Endothelial cell of hepatic sinusoid (primary cell): ENCODE measurements around the gene SEMA6C.
"Not testable (repeated sequence)": the region's sequence is repeated elsewhere in the genome, so short reads cannot be mapped to it uniquely, and the experiment has no call there.

Experiments
- in situ Hi-C: cut with HindIII; loops from 2 replicates; pipeline ENCODE4 v1.10.0; 2017; ENCODE audit warnings: low sequenced_read_pairs

Gene SEMA6C

GRCh38 chr1:151146412-151147131 lies at the start of gene SEMA6C:
Gene SEMA6C, minus strand, starts transcription at chr1:151146631. Its CDS starts 4,010 bp downstream, at chr1:151142621.
- in situ Hi-C loops, result no loop called here

DNA sequence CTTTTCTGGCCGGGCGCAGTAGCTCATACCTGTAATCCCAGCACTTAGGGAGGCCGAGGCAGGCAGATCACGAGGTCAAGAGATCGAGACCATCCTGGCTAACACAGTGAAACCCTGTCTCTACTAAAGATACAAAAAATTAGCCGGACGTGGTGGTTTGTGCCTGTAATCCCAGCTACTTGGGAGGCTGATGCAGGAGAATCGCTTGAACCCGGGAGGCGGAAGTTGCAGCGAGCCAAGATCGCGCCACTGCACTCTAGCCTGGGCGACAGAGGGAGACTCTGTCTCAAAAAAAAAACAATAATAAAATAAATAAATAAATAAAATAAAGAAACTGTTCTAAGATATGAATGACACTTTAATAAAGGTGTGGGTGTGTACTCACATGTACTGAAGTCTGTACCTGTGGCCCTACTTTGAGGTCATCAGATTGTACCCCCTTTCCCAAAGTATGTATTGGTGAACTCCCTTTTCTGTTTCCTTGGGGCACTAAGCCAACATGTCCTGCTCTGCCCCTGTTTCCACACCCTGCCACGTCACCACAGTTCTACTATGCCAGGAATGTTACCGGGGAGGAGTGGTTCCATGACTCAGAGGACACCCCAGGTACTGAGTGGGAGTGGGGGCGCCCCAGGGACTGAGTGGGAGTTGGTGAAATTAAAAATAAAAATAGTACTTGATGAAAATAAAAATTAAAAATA lies 48.6 kb upstream of the SEMA6C start:
- in situ Hi-C loops, result not testable (repeated sequence)

- in situ Hi-C loops, result no loop called here
Observed at GRCh38 chr1:151193856-151194255, 47.4 kb upstream of the SEMA6C start.

- in situ Hi-C loops, result no loop called here
Observed at GRCh38 chr1:151193304-151193703, 46.9 kb upstream of the SEMA6C start.

DNA sequence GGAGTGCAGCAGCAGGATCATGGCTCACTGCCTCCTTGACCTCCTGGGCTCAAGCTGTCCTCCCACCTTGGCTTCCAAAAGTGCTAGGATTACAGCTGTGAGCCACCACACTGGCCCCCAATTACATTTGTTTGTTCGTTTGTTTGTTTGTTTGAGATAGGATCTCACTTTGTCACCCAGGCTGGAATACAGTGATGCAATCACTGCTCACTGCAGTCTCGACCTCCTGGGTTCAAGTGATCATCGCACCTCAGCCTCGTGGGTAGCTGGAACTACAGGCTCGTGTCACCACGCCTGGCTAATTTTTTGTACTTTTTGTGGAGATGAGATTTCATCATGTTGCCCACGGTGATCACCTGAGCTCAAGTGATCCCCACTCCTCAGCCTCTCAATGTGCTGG lies 45.6 kb upstream of the SEMA6C start:
- in situ Hi-C loops, result no loop called here

DNA sequence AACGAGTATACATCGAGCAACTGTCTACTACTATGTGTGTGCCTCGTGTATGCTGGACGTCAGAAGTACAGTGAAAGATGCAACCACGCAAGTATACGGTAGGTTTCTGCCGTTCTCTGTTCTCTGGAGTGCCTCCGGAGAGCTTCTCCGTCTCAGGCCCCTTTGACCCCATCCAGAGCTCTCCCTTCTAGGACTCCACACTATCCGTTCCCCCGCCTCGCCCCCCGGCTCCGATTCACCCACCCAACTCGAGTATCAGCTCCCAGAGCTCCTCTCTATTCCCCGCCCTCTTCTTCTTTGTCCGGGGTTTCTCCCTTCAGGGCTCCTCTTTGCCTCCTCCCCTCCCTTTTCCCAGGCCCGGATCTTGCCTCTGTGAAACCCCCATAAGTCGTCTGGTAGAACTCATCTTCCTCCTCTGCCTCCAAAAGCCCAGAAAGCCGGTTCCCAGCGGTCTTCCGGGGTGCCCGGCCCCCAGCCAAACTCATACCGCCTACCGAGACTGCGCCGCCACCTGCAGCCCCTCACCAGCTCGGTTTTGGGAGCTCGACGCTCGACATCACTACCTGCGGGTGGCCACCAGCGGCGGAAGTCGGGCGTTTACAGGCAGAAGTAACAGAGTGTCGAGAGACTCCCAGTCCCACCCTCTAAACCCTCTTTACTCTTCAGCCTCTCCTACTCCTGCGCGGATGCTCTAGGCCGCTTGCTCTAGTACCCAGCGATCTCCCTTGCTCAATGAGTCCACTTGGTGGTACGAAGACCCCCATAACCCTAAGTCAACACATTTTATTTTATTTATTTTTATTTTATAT lies 43.4 kb upstream of the SEMA6C start, which contains the start of gene VPS72:
VPS72 (minus strand) TSS at position 561 of the 809 bp plus-strand sequence; CDS start at position 485, 76 bp downstream.
- in situ Hi-C loops, result no loop called here

GRCh38 chr1:151188667-151189066 lies 42.2 kb upstream of the SEMA6C start:
- in situ Hi-C loops, result not testable (repeated sequence)

DNA sequence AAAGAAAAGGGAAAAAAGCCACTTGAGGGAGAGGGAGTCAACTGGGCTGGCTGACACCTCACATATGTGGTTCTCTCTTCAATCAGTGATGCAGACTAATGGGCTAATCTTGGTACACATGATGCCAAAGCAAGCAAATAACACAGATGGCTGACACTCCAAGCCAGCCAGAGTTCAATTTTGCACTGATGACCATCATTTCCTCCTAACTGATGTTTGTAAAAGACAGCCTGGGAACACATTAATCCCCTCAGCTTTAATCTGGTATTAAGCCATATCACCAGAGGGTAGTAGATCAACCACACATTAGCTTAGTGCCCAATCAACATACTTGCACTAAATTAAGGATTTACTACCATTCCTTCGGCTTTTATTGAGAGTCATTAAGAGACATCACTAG lies 40.8 kb upstream of the SEMA6C start:
- in situ Hi-C loops, result no loop called here

DNA sequence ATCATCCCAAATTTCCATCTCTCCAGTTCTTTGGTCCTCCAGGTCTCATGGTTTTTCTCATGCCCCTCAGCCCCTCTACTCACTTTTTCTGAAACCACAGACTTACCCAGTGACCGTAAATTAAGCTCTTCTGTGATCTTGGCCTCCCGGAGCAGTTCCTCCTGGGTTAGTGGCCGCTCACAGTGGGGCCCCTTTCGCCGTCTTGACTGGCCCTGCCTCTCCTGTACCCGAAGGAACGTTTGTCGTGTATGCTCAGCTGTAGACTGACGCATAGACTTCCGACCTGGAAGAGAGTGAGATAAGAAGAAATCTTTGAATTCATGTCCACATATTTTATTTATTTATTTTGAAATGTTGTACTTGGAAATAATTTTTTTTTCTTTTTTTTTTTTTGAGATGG lies 37.8 kb upstream of the SEMA6C start:
- in situ Hi-C loops, result no loop called here

- in situ Hi-C loops, result no loop called here
Observed at GRCh38 chr1:151176514-151177045, 30.1 kb upstream of the SEMA6C start.

DNA sequence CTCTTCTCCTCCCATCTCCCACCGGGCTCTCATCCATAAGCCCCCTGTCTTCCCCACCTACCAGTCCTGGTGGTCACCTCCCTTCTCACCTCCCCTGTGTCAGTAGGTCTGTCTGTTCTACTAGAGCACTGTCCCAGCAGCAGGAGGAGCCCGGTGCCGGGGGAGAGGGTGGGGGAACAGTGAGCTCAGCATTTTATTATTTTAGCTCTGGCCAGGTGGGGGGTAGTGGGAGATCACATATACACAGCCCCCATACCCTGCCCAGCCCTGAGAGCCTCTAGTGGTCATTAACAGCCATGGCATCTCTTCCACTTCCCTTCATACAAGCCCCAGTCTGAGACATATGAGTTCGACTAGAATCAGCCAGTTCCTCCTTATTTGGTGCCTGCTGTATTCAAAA lies 29.4 kb upstream of the SEMA6C start, which contains the start of gene TMOD4:
TMOD4 (minus strand) TSS at position 119 of the 400 bp plus-strand sequence. CDS start 1,106 bp downstream, outside the sequence.
- in situ Hi-C loops, result no loop called here

- in situ Hi-C loops, result no loop called here
Observed at GRCh38 chr1:151175041-151175741, 28.8 kb upstream of the SEMA6C start.

DNA sequence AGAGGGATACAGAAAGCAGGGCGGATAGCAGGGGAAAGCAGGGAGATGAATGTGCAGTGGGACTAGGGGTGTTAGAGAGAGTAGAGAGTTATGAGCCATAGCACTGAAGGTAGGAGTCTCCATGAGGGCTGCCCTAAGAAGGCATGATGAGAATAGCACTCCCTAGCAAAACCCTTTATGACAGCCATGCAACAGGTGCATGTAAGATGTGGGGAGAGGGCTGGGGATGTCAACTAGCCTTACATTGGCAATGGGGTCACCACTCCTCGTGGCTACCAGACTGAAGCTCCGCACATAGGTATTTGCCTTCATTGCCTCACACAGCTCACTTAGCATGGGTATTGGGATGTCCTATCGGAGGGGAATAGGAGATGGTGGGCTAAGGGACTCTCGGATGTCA lies 24.8 kb upstream of the SEMA6C start:
- in situ Hi-C loops, result no loop called here

DNA sequence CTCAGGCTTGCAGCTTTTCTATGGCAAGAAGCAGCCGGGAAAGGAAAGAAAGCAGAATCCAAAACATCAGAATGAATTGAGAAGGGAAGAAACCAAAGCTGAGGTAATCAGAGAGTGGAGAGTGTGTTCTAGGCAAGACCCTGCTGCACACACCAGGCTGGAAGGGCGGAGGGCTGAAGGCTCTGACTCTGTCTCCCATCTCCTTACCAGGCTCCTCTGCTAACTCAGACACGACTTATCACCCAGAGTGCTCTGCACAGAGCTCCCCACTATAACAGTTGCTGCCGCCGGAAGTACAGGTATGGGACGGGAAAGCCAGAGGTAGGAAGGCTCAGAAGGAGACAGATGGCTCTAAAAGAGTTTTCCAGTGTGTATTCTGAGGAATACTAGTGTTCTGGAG lies 20.7 kb upstream of the SEMA6C start:
- in situ Hi-C loops, result no loop called here

GRCh38 chr1:151166505-151166956 lies 20.1 kb upstream of the SEMA6C start:
- in situ Hi-C loops, result no loop called here

DNA sequence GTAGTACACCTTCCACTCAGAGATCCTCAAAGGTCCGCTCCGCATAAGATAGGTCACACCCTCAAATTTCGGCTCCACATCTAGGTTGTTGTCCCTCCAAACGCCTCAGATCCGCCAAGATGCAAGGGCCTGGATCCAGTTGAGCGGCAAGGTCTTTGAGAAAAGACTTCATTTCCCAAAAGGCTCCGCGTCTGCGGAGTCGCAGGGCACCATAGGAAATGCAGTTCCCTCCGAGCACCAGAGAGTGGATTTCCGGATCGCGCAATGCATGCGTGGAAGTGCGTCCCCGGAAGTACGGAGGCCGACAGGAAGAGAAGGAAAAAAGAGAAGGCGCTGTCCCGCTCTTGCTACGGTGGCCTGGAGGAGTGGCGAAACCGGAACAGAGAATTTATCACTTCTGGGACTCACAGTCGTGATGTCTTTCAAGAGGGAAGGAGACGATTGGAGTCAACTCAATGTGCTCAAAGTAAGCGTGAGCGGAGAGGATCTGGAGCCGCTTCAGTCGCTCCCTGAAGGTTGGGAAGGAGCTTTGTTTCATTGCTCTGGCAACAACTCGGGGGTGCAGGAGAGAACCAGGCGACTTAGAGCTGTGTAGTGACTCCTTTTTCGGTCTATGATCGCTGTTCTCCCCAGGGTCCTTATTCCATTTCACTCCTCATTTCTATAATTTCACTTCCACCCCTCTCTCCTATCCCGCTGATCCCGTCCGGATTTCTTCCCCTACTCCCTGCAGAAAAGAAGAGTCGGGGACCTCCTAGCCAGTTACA lies 19.5 kb upstream of the SEMA6C start, which contains the start of the genes LYSMD1 and SCNM1:
LYSMD1 (minus strand) TSS at position 165 of the 767 bp plus-strand sequence. CDS start 644 bp downstream, outside the sequence.
SCNM1 (plus strand) TSS at position 407 of the 767 bp plus-strand sequence; CDS start at position 416, 9 bp downstream.
- in situ Hi-C loops, result no loop called here

DNA sequence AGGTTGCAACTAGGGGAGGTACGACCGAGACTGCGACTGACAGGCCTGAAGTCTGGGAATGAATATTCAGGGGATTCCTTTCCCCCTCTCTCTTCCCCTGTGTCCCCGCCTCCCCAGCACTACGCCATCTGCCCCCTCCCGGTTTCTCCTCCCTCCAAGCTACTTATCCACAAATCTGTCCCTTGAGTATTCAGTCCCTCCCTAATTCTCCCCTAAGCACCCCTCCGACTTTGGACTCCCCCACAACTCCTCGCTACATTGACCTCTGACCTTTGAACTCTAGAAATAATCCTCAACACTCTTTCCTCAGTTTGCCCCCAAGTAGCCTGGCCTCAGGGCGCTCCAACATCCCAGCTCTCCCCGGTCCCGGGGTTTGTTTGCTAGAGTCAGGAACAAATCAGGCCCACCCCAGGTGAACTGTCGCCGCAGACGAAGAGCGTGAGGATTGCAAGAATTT lies 18.9 kb upstream of the SEMA6C start:
- in situ Hi-C loops, result no loop called here

- in situ Hi-C loops, result no loop called here
Observed at GRCh38 chr1:151164732-151165280, 18.4 kb upstream of the SEMA6C start.

DNA sequence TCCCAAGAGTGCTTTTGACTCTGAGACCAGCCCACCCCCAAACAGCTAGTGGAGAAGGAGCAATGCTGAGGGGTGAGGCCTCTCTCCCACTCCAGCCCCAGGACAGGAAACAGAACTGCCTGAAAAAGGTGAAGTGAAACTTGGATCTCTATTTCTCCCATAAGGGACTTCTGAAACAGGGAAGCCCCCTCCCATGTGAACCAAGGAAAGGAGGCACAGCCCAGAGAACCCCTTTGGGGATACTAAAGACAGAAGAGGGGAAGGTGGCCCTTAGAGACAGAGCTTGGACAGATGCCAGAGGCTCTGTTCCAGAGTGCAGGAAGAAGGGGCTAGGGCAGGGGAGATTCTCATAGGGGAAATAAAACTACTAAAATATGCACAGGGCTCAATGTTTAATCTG lies 12.9 kb upstream of the SEMA6C start:
- in situ Hi-C loops, result loop anchor here (5.0 to 10.0 kb wide), 4 partner anchors 37 to 135 kb away; no protein-coding TSS in a partner anchor
